Measurements from ENCODE around the gene CHST15.
"Not testable (repeated sequence)": the region's sequence is repeated elsewhere in the genome, so short reads cannot be mapped to it uniquely, and the experiment has no call there.

CHST15 gene

GRCh38 chr10:124043310-124044142, 49.9 kb downstream of the CHST15 start:
- no peak for DNase-seq (ENCODE audit: low spot score)

DNA sequence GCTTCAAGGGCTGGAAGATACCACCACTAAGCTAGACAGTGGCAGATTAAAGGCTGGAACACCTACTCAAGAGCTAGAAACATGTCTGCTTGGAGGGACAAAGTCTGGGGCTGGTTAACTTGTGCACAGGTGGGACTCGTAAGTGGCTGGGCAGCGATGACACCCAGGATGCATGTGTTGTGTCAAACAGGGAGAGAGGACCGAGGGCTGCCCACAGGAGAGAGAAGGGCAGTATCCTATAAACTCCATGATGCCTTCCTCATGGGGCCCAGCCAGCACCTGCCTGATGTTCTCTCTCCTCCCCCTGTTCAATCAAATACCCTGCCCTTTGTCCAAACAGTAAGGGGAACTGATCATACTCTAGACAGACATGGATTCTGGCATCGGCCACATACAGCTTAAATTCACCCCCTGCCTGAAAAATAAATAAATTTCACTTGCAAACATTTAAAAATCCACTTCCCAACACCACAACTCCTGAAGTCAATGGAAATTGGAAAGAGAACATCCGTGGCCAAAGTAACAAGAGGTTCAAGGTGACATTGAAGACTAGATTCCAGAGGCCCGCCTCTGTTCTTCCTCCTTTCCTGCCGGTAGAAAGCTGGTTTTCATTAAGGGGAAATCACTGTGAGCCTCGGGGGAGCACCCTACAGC, 50.6 kb downstream of the CHST15 start:
- no peak for DNase-seq (ENCODE audit: low spot score)

GRCh38 chr10:124041675-124042445, 51.5 kb downstream of the CHST15 start:
- DNase-seq (ENCODE audit: low spot score) = no peak

GRCh38 chr10:124040451-124041188, 52.8 kb downstream of the CHST15 start:
- DNase-seq (ENCODE audit: low spot score) = no peak

DNA sequence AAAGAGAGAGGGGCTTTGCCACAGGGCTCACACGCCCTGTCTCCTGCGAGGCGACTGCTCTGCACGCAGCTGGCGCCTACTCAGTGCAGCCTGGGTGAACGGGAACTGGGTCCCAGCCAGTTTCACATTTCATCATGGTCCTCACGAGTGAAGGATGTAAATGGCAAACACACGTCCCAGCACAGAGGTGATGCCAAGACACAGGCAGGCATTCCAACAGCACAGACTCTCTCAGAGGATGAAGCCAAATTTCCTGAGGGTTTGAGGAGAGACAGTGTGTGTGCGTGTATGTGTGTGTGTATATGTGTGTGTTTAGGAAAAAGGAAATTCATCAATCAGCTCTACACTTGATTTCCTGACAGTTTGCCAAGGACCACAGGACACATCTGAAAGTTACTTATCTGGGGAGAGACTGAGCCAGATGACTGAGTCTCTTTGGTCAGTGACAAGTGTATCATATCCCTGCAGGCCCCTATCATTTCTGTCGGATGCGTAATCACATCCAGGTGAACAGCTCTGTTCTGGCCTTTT, 53.9 kb downstream of the CHST15 start:
- no peak for DNase-seq (ENCODE audit: low spot score)

GRCh38 chr10:124037784-124038183, 55.6 kb downstream of the CHST15 start:
- no peak for DNase-seq (ENCODE audit: low spot score)

- no peak for DNase-seq (ENCODE audit: low spot score)
Observed at GRCh38 chr10:124037286-124037685, 56.1 kb downstream of the CHST15 start.

GRCh38 chr10:124036746-124037145, 56.7 kb downstream of the CHST15 start:
- no peak for DNase-seq (ENCODE audit: low spot score)

DNA sequence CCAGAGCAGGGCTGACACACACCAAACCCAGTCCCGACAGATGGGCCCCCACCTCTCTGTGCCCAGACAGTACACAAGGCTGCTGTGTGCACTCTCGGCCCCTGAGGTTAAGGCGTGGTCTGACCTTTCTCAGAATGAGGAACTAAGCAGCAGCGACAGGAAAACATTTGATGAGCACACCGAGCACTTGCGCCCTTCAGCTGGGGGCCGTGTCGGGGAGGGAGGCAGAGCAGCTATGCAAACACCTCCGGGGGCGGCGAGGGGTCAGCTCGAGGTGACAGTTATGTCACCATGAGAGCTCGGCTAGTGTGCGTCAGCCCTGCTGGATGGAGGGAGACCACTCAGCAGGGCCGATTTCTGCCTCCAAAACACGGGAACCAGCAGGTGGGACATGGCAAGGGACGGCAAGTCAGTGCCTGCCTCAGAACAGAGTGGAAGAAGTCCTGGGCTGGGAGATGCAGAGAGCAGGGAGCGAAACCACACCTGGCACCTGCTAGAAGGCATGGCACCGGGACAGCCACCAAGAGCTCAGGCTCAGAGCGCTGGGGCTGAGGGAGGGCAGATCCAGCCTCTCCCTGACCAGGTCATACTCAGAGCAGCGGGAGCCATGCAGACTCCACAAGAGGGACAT, 57.4 kb downstream of the CHST15 start:
- no peak for DNase-seq (ENCODE audit: low spot score)

DNA sequence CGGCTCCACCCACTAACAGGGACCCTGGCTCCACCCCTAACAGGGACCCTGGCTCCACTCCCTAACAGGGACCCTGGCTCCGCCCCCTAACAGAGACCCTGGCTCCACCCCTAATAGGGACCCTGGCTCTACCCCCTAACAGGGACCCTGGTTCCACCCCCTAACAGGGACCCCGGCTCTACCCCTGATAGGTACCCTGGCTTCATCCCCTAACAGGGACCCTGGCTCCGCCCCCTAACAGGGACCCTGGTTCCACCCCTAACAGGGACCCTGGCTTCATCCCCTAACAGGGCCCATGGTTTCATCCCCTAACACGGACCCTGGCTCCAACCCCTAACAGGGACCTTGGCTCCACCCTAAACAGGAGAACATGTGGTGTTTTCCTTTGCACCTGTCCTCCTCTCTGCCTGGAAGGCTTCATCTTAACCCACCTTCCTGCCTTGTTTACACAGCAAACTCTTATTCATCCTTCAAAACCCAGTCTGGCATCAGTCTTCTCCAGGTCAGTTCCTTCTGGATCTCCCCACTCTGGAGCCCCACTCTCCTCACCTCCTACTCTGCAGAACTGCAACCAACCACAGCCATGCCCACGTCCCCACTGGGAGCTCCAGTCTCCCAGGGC, 58.0 kb downstream of the CHST15 start:
- DNase-seq (ENCODE audit: low spot score) = no peak

DNA sequence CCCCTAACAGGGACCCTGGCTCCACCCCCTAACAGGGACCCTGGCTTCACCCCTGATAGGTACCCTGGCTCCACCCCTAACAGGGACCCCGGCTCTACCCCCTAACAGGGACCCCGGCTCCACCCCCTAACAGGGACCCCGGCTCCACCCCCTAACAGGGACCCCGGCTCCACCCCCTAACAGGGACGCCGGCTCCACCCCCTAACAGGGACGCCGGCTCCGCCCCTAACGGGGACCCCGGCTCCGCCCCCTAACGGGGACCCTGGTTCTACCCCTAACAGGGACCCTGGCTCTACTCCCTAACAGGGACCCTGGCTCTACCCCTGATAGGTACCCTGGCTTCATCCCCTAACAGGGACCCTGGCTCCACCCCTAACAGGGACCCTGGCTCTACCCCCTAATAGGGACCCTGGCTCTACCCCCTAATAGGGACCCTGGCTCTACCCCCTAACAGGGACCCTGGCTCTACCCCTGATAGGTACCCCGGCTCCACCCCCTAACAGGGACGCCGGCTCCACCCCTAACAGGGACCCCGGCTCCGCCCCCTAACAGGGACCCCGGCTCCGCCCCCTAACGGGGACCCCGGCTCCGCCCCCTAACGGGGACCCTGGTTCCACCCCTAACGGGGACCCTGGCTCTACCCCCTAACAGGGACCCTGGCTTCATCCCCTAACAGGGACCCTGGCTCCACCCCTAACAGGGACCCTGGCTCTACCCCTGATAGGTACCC, 58.7 kb downstream of the CHST15 start:
- DNase-seq (ENCODE audit: low spot score) = not testable (repeated sequence)

DNA sequence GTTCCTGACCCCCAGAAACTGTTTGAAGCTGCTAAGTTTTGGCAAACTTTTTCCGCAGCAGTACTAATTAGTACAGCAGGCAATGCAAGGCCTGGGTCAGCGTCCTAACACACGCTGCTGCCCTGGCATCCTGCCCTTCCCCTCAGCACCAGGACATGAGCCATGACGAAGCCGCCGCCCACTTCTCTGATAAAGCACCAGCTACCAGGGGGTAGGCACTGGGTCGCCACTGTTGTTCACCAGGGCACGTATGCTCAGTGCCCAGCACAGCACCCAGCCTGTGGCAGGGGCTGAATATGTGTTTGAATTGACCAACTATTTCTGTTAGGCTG, 59.5 kb downstream of the CHST15 start:
- DNase-seq (ENCODE audit: low spot score) = no peak

DNA sequence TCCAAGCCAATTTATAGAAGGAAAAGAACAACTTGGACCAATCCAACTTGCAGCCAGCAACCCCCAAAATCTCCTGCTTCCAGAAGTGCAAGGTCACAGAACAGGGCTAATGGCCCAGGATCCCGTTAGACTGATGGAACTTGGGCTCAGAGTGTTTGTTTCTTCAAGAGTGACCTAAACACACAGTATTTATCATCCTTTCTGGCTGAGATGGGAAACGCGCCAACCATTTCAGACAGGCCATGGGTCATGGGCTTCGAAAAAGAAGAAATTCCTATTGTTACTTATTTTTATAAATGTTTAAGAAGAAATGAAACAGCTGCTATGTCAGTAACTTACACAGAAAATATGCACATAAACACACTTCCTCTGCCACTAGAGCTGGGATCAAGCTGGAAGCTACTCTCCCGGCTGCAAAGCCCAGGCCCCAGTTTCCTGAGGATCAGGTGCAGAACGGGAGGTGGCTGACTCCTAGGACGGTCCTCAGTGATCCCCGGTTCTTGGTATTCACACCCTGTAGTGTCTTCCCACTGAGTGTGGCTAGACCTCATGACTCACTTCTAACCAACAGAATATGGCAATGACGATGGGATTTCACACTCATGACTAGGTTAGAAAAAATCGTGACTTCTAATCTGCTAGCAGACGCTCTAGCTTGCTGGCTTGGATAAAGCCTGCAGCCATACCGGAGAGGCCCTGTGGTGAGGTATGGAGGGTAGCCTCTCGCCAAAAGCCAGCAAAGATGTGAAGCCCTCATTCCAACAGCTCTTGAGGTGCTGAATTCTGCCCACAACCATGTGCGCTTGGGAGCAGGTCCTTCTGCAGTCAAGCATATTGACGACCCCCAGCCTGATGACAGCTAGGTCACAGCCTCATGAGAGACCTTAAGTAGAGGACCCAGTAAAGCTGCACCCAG, 60.2 kb downstream of the CHST15 start:
- DNase-seq (ENCODE audit: low spot score) = peak; percentile 22

DNA sequence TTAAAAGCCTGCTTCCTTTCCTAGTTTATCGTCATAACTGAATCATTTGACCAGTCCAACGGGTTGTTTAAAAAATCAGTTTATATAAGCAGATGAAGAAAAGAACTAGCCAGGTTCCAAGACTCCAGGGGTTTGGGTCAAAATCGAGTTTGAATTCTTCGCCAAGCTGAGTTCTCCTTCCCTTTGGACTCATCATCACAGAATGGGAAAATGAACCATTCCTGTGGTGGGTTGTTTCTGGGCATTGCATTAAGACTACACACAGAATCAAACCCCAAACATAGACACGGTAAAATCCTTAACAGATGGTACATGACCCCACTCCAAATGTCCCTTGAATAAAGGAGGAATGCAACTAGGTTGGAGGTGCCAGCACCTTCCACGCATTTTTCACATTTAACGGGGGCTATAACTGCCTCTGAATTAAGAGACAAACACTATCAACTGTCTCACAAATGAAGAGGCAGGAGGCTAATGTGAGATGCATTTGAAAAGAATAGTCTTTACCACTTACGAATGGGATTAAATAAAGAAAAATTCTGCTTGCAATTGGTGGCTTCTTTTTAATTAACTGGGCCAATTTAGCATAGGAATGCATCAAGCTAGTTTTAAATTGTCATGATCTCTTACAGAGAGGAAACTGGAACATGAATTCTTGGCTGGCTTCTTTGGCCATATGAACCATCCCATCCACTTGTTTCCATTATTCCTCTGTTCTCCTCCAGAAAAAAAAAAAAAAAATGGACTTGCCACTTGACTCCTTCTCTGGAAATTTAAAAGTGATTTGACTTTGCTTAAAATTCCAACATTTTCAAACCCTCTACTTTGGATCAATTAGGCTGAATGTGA, 61.1 kb downstream of the CHST15 start:
- DNase-seq (ENCODE audit: low spot score) = no peak

DNA sequence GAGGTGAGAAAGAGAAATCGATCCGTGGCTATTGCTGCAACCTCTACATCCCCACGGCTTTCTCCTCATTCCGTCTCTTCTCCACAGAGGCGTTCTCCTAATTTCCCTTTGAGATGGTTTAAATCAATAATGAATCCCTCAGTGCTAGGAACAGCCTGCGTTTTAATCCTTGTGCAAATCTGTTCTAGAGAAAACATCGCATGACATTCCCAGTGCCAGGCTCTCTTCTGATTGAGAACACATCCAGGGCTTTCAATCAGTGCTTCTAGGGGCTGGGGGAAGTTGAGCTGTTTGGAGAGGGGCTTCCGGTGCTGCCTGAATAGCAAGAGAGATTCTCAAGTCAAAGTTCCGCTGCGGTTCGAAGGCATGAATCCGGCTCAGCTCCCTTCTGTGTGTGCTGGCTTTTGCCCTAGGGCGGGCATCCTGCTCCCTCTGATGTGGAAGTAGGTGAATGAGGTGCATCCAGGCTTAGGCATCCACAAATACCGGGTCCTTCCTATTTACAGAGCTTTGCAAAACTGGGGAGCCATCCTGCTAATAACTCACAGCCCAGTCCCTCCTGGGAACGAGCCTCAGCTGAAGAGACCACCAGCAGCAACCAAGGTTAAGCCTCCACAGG, 62.8 kb downstream of the CHST15 start:
- no peak for DNase-seq (ENCODE audit: low spot score)

DNA sequence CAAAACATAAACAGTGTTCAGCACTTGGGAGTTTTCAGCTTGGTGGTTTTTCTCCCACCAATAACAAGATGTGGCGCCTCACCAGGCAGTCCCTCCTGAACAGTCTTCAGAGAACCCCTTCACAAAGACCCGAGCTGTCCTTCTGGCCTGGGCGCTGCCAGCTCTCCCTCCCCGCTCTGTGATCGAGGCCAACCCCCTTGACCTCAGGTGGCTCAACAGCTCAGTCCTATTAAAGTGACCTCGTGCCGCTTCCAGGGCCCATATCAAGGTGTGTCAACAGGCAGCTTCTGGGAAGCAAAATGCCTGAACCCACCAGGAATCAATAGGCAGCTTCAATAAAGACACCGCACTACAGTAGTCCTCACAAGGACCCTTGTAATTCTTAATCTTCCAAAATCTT, 63.3 kb downstream of the CHST15 start:
- no peak for DNase-seq (ENCODE audit: low spot score)

DNA sequence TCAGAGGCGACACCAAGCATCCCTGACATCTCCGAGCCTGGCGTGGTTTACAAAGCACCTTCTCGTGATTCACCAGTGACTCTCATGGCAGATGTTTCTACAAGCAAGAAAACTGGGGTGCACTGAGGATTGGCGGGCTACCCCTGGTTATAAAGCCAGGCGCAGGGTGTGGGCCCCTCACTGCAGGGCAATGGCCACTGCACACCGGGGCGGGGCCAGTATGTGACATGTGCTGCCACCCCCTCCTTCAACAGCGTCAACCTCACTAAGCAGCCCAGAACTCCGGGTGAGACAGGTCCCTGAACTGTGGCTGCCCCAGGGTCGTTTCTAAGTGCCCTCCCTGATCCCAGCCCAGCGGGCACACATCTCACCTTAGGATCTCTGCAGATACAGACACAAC, 63.8 kb downstream of the CHST15 start:
- DNase-seq (ENCODE audit: low spot score) = no peak
